ENCODE data around the gene PARD3B.
"Not testable (repeated sequence)": the region's sequence is repeated elsewhere in the genome, so short reads cannot be mapped to it uniquely, and the experiment has no call there.

The PARD3B gene

DNA sequence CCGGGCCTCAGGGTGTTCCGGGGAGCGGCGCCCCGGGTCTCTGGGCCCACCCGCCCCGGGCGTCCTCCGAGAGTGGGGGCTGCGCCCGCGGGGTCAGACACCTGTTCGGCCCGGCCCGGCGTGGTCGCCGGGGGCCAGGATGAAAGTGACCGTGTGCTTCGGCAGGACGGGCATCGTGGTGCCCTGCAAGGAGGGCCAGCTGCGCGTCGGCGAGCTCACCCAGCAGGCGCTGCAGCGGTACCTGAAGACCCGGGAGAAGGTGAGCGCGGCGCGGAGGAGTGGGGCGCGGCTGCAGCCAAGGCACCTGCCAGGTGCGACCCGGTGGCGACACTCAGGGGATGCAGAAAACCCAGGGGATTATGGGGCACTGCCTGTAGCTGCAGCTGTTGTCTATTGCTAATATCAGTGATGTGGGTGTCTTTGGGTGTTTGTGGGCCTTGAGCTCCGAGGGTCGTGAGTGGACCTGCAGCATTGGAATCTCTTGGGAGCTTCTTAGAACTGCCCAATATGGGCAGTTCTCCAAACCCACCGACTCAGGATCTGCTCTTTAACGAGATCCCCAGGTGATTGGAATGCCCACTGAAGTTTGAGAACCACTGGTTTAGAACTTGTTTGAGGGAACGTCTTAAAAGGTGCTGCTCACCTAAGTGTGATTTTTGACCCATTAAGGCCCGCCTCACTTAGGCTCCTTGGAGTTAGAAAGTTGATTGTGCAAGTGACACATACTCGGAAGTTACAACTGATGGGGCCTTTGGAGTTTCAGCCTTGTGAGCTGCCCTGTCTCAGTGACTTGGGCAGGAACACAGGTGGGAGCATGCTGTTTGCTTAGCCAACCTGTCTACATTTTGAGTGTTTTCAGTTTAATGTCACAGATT, 823 bp downstream of the PARD3B start:
- no peak for DNase-seq

DNA sequence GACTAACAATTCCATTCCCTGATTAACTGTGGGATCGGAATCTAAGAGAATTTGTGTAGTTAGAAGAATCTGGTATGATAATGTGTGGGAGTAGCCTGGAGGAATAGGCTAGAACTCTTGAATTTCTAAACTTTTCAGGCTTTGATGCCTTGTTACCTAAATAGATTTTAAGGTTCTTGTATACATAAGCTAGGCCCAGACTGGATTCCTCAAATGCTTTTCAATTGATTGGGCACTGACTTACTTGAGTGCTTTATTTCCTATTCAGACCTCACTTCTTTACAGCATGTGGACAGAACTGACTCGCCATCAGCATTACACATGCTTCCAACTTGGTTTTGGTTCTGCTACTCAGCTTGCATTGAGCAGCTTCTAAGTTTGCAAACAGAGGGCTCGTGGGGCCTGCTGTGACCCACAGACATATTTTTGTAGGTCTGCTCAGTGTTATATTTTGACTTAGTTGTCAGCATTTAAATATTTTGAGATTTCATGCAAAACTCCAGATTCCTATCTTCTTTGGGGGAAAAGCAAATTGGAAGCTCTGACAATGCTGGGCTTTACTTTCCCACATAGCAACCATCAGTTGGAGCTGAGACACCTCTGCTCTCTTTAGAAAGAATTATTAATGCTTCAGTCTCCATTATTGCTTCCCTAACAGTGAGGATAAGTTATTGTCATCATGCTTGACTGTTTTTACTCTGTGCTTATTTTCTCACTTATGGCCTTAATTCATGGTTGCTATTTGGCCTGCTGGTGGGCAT, 5.7 kb downstream of the PARD3B start:
- no peak for DNase-seq

DNA sequence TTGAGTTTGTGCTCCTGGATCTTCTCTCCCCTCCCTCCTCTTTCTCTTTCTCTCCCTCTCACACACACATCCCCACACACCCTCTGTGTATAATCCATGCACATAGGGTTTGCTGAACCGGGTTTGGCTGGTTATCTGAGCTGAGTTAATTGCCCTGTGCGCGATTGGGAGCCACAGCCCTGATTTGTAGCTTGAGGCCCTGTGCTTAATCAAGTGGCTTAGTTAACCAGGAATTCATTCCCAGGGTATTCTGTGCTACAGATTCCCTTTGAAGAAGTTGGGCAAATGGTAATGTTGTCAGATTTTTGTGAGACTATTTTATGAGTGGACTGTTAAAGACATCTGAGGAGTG, 6.2 kb downstream of the PARD3B start:
- no peak for DNase-seq

DNA sequence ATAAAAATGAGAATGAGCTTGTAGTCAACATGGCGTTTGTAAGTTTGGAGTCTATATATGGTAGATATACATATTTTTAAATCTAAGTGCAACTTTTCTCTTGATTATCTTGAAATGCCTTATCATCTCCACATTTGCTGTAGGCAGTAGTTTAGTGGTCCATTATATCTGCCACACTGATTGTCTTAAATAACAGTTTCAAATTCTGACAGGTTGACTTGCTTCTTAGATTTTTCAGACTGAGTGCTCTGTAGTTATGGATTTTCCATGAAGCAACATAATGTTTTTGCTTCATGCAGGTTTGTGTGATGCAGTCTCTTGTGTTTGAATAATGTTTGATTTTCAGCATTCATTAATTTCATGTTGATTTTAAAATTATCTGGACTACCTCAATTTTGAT, 12.3 kb downstream of the PARD3B start:
- no peak for DNase-seq

DNA sequence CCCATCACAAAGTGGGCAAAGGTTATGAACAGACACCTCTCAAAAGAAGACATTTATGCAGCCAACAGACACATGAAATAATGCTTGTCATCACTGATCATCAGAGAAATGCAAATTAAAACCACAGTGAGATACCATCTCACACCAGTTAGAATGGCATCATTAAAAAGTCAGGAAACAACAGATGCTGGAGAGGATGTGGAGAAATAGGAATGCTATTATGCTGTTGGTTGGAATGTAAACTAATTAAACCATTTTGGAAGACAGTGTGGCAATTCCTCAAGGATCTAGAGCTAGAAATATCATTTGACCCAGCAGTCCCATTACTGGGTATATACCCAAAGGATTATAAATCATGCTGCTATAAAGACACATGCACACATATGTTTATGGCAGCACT, 14.1 kb downstream of the PARD3B start:
- DNase-seq = not testable (repeated sequence)

DNA sequence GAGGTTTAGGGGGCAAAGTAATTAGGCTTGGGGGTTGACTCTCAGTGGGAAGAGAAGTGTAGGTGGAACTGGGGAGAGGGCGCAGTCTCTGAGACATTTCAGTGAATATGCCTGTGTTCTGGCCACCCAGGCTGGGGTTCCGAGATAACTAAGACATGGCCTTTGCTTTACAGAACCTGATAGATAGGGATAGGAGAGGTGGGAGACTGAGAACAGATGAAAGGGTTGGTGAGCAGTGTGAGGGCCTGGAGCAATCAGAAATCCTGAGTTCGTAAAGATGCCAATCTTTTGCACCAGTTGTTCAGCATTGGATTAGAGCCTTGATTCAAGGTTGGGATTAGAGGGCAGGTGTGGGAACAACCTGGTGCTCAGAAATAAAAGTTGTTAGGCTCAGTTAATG, 15.6 kb downstream of the PARD3B start:
- DNase-seq = no peak

DNA sequence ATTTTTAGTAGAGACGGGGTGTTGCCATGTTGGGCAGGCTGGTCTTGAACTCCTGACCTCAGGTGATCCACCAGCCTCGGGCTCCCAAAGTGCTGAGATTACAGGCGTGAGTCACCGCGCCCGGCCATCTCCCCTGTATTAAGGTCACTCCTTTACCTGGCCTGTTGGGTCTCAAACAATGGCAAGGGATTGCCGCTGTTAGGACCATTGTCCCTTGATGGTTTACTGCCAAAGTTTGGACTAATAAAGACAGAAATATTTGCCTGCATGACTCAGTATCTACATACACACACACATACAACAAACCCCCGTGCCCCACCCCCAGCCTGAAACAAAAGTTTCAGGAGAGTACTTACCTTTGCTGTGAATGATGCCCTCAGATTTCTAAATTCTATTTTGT, 16.5 kb downstream of the PARD3B start:
- no peak for DNase-seq

DNA sequence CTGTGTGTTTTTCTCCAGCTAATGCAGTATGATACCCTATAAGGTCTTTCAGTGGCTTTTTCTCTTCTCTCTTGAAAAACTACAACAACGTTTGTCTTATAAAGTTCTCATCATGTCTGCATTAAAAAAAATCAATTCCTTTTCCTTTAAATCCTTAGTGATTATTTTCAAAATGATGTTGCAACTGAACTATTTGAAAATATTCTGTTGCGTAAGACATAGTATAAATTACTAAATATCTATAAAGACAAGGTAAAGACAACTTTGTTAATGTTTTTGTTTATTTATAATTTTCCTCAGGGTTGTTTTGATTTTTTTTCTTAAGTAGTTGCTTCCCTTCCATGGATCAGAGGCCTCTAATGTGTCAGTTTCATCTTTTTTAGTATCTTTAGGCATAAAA, 21.2 kb downstream of the PARD3B start:
- DNase-seq = no peak

DNA sequence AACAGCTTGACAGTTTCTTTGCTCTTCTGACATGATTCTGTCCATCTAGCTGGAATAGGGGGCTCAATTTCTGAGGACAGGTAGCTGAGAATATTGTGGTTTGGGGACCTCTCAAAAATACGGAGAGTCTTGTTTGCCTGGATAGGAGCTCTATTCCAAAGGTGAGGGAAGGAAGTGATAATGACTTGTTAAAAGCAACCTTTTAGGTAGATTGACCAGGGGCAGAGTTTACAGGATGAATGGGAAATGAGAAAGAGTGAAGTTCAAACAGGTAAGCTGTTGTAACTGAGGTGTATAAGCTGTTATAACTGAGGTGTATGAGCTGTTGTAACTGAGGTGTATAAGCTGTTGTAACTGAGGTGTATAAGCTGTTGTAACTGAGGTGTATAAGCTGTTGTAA, 25.1 kb downstream of the PARD3B start:
- DNase-seq = no peak

DNA sequence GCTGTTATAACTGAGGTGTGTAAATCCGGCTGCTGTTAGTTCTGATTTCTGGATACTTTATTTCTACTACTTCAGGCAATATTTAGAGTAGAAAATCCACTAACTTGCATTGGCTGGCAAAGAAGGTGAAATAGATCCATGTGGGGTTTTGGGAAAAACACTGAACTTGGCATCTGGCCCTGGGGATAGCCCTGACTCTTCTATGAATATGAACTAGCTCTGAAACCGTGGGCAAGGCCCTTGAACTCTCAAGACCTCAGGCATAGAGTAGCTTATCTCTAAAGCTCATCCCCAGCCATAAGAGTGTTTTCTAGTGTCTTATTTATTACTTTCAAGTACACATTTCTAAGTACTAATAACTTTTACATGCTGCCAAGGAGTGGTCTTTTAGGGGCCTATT, 25.8 kb downstream of the PARD3B start:
- no peak for DNase-seq

- no peak for DNase-seq
Measured at GRCh38 chr2:204571911-204572310, 26.6 kb downstream of the PARD3B start.

GRCh38 chr2:204573221-204573620, 27.9 kb downstream of the PARD3B start:
- no peak for DNase-seq

DNA sequence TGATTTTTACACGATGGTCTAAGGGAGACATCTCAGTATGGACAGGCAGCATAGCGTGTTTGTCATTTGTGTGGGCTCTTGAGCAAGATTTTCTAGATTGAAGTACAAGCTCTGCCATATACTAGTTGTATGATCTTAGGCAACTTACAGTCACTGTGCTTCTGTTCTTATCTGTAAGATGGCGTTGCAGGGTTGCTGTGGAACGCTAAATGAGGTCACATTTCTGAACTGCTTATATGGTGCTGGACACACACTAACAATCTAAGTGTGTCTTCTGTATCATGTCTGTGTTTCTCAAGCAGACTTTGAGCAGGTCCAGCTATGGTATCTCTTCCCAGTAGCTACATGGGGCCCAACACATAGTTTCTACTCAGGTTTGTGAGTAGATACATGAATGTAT, 29.2 kb downstream of the PARD3B start:
- DNase-seq = no peak

DNA sequence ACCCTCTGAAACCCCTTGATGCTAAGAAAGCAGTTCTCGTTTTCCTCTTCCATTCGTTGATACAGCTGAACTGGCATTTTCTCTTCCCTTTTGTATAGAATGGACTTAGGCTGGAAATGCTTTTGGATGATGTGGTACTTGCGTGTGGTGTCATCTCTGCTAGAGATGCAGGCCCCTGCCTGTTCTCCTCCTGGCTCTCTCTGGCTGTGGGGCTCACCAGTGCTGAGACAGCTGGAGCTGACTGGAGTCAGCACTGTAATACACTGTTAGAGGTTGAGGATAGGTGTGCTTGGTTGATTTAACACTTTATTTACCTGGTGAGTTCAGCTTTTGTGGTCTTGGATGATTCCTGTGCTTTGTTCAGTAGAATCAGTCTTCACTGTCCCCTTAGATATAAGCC, 30.2 kb downstream of the PARD3B start:
- DNase-seq = no peak

DNA sequence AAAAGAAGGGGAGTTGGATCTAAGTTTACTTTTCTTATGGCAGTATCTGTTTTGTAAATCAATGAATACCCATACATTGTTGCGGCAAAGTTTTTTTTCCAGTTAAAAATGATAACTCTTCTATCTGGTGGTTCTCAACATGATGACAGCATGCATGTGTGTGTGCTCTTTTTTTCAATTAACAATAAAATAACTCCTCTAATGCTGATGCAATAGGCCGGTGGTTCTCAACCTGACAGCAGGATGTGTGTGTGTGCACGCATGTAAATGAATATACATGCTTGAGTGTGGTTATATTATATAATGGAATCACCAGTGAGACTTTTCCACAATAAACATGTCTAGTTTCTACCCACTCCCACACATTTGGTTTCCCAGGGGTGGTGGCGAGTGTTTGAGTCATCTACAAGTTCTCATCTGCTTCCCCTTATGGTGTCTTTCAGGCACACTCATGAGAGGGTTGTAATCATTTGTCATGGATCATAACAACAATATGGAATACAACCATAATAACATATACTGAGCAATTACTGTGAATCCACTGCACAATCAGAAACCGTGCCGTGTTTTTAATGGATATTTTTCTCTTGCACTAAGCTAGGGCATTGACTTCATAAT, 31.2 kb downstream of the PARD3B start:
- DNase-seq = no peak

- no peak for DNase-seq
Measured at GRCh38 chr2:204578928-204579598, 33.8 kb downstream of the PARD3B start.

DNA sequence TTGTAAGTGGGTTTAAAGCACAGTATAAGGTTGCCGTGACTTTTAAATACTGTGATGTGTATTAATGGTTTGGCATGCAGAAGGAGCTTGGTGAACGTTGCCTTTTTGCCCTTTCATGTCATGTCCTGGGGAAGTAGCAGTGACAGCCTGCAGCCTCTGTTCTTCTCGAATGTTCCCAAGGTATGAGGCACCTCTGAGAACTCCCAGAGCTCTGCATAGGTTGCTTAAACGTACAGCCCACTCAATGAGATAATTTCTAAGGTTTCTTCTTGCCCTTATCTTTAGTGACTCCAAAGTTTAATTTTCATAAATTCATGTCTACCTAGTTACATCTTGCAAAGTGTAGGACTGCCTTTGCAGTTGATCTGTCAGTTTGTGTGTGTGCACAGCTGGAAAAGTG, 36.7 kb downstream of the PARD3B start:
- DNase-seq = no peak

- DNase-seq = no peak
Measured at GRCh38 chr2:204583773-204584172, 38.5 kb downstream of the PARD3B start.

DNA sequence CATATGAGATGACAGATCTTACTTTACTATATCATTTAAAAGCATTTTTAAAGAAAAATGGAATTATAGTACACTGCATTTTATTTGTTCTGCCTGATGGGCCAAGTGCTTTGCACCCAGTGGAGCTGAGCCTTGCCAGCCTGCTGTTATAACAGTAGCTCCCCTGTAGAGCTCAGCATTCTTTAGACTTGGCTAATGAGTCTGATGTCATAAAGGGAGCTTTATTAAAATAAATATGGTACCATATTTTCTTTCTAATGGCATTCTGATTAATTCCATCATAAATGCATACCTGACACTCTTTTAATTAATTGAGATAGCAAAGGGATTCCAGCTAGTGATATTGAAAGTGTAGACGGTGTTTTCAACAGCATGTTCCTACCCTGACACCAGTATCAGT, 40.7 kb downstream of the PARD3B start:
- no peak for DNase-seq

- DNase-seq = no peak
Measured at GRCh38 chr2:204586444-204587180, 41.3 kb downstream of the PARD3B start.

GRCh38 chr2:204590063-204590462, 44.8 kb downstream of the PARD3B start:
- no peak for DNase-seq

DNA sequence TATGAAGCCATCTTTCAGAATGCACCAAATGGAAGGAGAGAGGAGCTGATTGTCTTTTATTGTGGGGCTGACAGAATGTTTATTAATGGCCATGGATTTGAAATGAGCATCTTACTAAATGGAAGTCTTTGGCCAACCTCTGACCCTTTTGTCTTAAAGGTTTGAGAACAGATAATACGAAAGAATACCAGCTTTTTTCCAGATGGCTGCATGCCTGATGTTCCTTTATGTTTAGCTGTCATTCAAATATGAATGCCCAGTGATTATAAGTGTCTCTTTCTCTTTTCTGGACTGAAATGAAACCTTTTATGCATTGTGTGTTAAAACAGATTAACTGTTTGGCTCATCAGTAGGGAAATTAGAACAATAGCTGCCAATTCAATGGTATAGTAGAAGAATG, 46.0 kb downstream of the PARD3B start:
- DNase-seq = no peak

GRCh38 chr2:204604061-204604460, 58.8 kb downstream of the PARD3B start:
- no peak for DNase-seq

All from activated CD4-positive, alpha-beta T cell treated with anti-CD3 and anti-CD28 coated beads, Interleukin-2, amount 50 U/mL, for 16 hours (primary cell).